Osteoblast (primary cell): ENCODE data around the gene PRMT2. TPM values are rescaled to one million over a fixed set of nuclear protein-coding genes. Genes with fewer than 3 reads are reported as not detected.
"Not testable (repeated sequence)": the region's sequence is repeated elsewhere in the genome, so short reads cannot be mapped to it uniquely, and the experiment has no call there.

Experiments used
- DNase-seq: peaks from one replicate; pipeline ENCODE4 v3.0.0; 2011; ENCODE audit warnings: low spot score, mixed read lengths; ENCODE audit not compliant: insufficient read length; ENCODE audit errors: missing footprints
- H2AFZ ChIP-seq: 2 replicates; pipeline ENCODE4 v1.6.0; 2011; ENCODE audit warnings: mild to moderate bottlenecking, low read length
- H3K27ac ChIP-seq: 2 replicates; pipeline ENCODE4 v1.5.1; 2011; ENCODE audit warnings: mild to moderate bottlenecking, low read depth, low read length, moderate library complexity
- H3K27me3 ChIP-seq: 2 replicates; pipeline ENCODE4 v1.6.0; 2012; ENCODE audit warnings: mild to moderate bottlenecking, control low read depth, inconsistent platforms, low read length, moderate library complexity; ENCODE audit not compliant: insufficient read depth
- H3K36me3 ChIP-seq: 2 replicates; pipeline ENCODE4 v1.5.1; 2011; ENCODE audit warnings: mild to moderate bottlenecking, low read length, control low read depth, moderate library complexity; ENCODE audit not compliant: insufficient read depth
- H3K4me1 ChIP-seq: 2 replicates; pipeline ENCODE4 v1.5.1; 2011; ENCODE audit warnings: mild to moderate bottlenecking, low read length, control low read depth, moderate library complexity; ENCODE audit not compliant: insufficient read depth
- H3K4me2 ChIP-seq: 2 replicates; pipeline ENCODE4 v1.6.0; 2011; ENCODE audit warnings: mild to moderate bottlenecking, low read length; ENCODE audit not compliant: insufficient read depth
- H3K4me3 ChIP-seq: fragments of 200-600 bp; sonication (generic); 3 replicates; pipeline ENCODE4 v1.5.1; 2012; ENCODE audit warnings: mild to moderate bottlenecking, low read length, inconsistent platforms; ENCODE audit not compliant: insufficient read depth
- H3K79me2 ChIP-seq: 2 replicates; pipeline ENCODE4 v1.6.0; 2012; ENCODE audit warnings: mild to moderate bottlenecking, low read length, control low read depth, inconsistent platforms; ENCODE audit not compliant: insufficient read depth
- H3K9me3 ChIP-seq: 2 replicates; pipeline ENCODE4 v1.5.1; 2011; ENCODE audit warnings: low read depth, low read length, control low read depth
- H4K20me1 ChIP-seq: 2 replicates; pipeline ENCODE4 v1.6.0; 2012; ENCODE audit warnings: mild to moderate bottlenecking, low read length, control low read depth; ENCODE audit not compliant: insufficient read depth
- total RNA-seq: library from RNA; depleted of rRNA; stranded (reverse); fragments of >200 nt; gene quantifications from 2 replicates; pipeline ENCODE4 v1.2.3, GENCODE V29; 2012
- TF ChIP-seq, protein P1 (sequence below): IDR thresholded peaks from 2 replicates; pipeline ENCODE4 v1.5.1; 2011; ENCODE audit warnings: mild to moderate bottlenecking, low read depth, low read length, moderate library complexity; ENCODE audit errors: extremely low read depth

PRMT2 gene
- total RNA-seq, 1 donor = 134 TPM

DNA sequence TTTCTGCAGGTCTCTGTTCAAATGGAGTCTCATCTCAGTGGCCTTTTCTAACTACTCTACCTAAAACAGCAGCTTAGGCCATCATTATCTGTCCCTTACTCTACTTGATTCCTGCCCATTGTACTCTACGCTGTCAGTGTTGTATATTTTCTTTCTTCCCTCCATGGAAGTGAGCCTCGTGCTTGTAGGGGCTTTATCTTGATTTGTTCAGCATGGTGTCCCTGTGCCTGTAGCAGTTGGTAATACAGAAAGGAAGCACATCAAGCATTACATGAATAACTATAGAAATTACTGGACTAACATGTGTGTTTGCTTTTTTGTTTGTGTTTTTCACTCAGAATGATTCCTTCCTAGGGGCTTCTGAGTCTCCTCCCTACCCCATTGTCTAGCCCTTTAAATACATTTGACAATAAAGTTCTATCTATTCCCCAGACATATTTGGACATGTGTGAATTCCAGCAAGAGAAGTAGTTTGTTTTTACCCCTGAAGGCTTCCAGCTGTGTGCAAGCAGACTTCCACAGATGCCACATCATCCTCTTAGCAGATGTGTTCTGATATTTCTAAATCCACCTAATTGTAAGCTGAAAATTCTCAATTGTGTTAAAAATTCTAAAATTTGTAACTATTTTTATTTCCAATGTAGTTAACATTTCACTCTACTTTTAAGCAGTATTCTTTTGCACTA is 40.3 kb downstream of the PRMT2 start:
- Histone ChIP-seq H4K20me1 (no peaks in the 10 kb centered on the region), H3K4me2 (no peak overlapping the region), H3K9me3 (no peaks in the 10 kb centered on the region), H3K4me1 (no peaks in the 10 kb centered on the region), H3K4me3 (no peak overlapping the region), H3K27ac (no peak overlapping the region), H3K27me3 (peaks cover 10% of the 10 kb centered on the region), H3K79me2 (no peaks in the 10 kb centered on the region), H3K36me3 (no peaks in the 10 kb centered on the region), H2AFZ (no peak overlapping the region)
- TF ChIP-seq, protein P1, sequence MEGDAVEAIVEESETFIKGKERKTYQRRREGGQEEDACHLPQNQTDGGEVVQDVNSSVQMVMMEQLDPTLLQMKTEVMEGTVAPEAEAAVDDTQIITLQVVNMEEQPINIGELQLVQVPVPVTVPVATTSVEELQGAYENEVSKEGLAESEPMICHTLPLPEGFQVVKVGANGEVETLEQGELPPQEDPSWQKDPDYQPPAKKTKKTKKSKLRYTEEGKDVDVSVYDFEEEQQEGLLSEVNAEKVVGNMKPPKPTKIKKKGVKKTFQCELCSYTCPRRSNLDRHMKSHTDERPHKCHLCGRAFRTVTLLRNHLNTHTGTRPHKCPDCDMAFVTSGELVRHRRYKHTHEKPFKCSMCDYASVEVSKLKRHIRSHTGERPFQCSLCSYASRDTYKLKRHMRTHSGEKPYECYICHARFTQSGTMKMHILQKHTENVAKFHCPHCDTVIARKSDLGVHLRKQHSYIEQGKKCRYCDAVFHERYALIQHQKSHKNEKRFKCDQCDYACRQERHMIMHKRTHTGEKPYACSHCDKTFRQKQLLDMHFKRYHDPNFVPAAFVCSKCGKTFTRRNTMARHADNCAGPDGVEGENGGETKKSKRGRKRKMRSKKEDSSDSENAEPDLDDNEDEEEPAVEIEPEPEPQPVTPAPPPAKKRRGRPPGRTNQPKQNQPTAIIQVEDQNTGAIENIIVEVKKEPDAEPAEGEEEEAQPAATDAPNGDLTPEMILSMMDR = no peak
- DNase-seq = no peak

DNA sequence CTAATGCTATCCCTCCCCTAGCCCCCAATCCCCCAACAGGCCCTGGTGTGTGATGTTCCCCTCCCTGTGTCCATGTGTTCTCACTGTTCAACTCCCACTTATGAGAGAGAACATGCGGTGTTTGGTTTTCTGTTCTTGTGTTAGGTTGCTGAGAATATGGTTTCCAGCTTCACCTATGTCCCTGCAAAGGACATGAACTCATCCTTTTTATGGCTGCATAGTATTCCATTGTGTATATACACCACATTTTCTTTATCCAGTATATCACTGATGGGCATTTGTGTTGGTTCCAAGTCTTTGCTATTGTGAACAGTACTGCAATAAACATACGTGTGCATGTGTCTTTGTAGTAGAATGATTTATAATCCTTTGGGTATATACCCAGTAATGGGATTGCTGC is 41.1 kb downstream of the PRMT2 start:
- H3K4me2 ChIP-seq, H3K9me3 ChIP-seq, H3K4me3 ChIP-seq, H2AFZ ChIP-seq, H3K79me2 ChIP-seq, H4K20me1 ChIP-seq, DNase-seq, H3K27me3 ChIP-seq, H3K4me1 ChIP-seq, H3K27ac ChIP-seq, H3K36me3 ChIP-seq: not testable (repeated sequence)

DNA sequence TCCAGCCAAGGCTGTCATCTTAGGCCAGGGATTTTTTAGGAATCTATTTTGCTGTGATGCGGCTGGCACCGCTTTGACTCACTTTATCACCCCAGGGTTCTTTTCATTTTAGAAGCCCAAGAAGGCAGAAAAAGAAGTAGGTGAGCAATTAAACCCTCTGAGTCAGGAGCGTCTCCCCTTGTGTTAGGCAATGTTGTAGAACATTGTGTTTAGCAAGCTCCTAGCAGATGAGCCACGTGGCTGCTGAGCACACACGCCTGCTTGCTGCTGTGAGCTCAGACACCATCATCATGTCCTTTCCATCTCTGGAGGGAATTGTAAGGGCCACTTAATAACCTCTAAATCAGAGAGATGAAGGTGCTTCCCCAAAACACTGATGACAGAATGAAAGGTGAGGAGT is 46.1 kb downstream of the PRMT2 start:
- not testable (repeated sequence) for H3K4me2 ChIP-seq, H3K4me3 ChIP-seq, H3K4me1 ChIP-seq, H3K27ac ChIP-seq, H2AFZ ChIP-seq, H4K20me1 ChIP-seq, H3K9me3 ChIP-seq, H3K36me3 ChIP-seq, H3K27me3 ChIP-seq, H3K79me2 ChIP-seq, DNase-seq

DNA sequence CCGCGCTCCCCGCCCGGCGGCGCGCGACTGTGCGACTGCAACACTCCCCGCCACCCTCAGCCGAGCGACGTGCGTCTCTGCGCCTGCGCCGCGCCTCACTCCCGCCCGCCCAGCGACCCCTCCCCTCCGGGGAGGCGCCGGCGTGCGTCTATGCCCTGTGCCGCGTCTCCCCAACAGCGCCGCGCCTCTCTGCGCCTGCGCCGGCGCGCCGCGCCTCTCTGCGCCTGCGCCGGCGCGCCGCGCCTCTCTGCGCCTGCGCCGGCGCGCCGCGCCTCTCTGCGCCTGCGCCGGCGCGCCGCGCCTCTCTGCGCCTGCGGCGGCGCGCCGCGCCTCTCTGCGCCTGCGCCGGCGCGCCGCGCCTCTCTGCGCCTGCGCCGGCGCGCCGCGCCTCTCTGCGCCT is 63.2 kb downstream of the PRMT2 start:
- H3K79me2 ChIP-seq, H3K4me1 ChIP-seq, DNase-seq, H3K27ac ChIP-seq, H3K4me3 ChIP-seq, H3K9me3 ChIP-seq, H3K27me3 ChIP-seq, H3K36me3 ChIP-seq, H2AFZ ChIP-seq, H4K20me1 ChIP-seq, H3K4me2 ChIP-seq: not testable (repeated sequence)

DNA sequence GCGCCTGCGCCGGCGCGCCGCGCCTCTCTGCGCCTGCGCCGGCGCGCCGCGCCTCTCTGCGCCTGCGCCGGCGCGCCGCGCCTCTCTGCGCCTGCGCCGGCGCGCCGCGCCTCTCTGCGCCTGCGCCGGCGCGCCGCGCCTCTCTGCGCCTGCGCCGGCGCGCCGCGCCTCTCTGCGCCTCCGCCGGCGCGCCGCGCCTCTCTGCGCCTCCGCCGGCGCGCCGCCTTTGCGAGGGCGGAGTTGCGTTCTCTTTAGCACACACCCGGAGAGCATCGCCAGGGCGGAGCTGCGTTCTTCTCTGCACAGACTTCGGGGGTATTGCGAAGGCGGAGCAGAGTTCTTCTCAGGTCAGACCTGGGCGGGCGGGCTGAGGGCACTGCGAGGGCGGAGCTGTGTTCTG is 63.6 kb downstream of the PRMT2 start:
- not testable (repeated sequence) for H3K27ac ChIP-seq, H3K9me3 ChIP-seq, H3K27me3 ChIP-seq, H3K79me2 ChIP-seq, H3K4me2 ChIP-seq, H2AFZ ChIP-seq, H3K36me3 ChIP-seq, H3K4me1 ChIP-seq, DNase-seq, H3K4me3 ChIP-seq, H4K20me1 ChIP-seq

Other genes starting within 250 kb of the PRMT2 start
- gene DIP2A, start 176.8 kb upstream of the PRMT2 start, total RNA-seq = 22.8 and 27.4 TPM in 2 replicates
- gene S100B, start 30.6 kb upstream of the PRMT2 start, total RNA-seq = 0.29 and 1.4 TPM in 2 replicates